GM18951 (cell line): Measurements from ENCODE around the gene PKN3.

Experiments used
- POLR2A ChIP-seq: IDR thresholded peaks from 4 replicates; pipeline ENCODE4 v1.6.1; 2011; ENCODE audit warnings: mild to moderate bottlenecking; ENCODE audit not compliant: insufficient read length, insufficient read depth; ENCODE audit errors: extremely low read depth
- in situ Hi-C: fragments of 300-500 bp; cut with MboI; formaldehyde crosslinking; loops from one replicate; pipeline ENCODE4 v1.12.0; 2022; ENCODE audit warnings: low sequenced_read_pairs, mixed read lengths, inconsistent platforms; ENCODE audit not compliant: unreplicated experiment

Gene PKN3

DNA sequence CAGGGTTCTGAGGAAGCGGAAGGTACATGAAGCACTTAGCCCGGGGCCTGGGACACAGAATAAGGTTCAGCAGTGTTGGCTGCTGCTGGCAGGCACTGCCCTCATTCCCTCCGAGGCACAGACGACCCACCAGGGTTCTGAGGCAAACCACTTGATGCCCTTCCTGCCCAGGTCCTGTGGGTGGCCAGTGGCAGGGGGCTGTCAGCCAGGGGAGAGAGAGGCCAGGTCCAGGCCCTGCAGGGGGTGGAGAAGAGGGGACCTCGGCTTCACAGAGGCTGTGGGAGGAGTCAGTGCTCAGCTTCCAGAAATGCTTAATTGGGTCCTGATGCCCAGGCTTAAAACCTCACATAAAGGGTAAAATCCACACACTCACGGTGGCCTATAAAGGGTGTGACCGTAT lies 26.0 kb downstream of the PKN3 start:
- in situ Hi-C loops, result no loop called here
- TF ChIP-seq POLR2A, result no peak

DNA sequence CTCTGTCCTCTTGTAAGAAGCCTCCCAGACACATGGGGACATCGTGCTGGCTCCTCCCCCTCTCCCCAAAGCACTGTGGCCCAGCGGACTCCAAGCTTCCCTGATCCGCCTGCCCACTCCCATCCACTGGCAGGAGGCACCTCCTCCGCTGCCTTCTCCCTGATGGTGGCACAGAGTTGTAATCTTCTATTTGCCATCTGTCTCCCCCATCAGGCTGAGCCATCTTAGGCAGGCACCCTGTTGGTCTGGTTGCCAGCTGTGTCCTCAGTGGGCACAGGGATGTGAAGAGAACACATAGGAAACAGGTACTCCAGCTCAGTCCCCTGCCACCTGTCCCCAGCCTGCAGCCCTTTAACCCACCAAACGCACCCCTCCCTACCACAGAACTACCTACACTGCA lies 27.0 kb downstream of the PKN3 start:
- TF ChIP-seq POLR2A, result no peak
- in situ Hi-C loops, result no loop called here

DNA sequence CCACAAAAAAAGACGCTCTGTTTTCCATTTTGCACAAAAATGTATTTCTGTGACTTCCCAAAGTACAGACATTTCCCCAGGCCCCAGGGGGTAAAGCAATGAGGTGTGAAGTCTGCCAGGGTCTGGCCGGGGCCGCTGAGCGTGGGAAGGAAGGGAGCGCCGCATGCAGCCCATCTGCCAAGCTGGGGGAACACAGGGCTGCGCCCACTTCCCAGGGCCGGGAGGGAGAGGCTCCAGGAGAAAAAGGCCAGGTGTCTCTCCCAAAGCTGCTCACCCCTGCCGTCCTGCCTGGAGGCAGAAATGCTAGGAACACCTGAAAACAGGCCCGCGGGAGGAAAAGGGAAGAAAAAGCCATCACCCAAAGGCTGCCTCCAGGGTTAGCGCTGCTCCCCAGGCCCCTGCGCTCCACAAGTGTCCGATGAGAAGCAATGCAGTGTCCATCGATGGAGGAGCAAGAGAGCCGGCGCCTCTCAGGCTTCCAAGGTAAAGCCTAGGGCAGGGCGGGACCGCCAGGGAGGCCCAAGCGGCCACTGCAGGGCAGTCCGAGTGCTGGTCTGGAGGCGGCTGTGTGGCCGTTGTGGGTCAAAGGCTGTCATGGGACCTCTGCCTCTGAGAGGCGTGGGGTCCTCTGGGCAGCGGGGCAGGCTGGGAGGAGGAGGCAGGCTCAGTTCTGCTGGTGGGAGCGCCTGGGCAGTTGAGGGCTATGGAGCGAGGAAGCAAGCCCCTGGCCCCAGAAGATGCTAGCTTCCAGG lies 27.6 kb downstream of the PKN3 start:
- TF ChIP-seq POLR2A, result no peak
- in situ Hi-C loops, result no loop called here

DNA sequence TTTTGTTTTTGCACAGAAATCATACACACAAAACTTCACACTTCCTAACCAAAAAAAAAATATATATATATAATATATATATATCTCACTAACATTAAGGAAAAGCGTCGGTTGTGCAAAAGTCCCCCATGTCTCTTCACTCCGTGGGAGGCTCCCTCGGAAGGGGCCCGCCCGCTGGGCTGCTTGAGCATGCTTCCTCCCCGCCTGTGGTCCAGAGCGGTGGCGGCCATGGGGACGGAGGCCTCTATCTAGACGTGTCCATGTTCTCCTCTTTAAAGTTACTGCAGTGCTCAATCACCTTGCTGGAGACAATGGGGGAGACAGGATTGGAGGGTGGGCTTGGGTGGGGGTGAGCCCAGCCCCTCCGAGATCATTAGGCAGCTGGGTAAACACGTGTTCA lies 28.8 kb downstream of the PKN3 start:
- TF ChIP-seq POLR2A, result no peak

DNA sequence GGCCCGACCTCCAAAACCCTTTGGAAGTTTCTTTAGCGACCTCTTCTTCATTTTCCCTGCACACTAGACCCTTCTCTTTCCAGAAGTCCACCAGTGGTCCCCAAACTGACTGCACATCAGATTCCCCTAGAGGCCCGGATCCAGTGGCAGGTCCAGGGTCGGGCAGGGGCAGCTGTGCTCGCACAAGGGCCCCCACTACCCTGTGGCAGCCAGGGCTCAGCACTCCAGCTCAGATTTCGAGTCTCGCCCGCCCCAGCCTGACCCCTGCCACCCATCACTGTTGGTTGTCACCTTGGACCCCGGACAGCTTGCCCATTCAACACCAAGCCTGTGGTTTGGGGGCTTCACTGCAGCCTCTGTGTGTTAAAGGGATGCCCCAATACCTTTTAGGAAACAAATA lies 29.4 kb downstream of the PKN3 start:
- in situ Hi-C loops, result no loop called here
- TF ChIP-seq POLR2A, result no peak

More for the DNA sequence above, 28.8 kb downstream of the PKN3 start:
- in situ Hi-C loops, result no loop called here

DNA sequence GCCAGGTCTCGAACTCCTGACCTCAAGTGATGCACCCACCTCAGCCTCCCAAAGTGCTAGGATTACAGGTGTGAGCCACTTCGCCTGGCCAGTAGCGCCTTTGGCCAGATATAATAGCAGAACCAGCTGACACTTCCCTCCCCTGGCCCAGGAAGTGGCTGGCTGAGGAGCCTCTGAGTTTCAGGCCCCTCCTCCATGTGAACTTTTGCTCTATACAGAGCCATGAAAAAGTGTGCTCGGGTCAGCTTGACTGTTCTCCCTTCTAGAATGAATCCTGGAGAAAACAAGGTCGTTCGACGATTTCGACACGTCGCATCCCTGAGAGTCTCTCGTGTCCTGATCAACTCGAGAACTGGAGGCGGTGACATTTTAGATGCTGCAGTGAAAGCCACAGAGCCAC lies 30.3 kb downstream of the PKN3 start:
- TF ChIP-seq POLR2A, result no peak
- in situ Hi-C loops, result no loop called here

DNA sequence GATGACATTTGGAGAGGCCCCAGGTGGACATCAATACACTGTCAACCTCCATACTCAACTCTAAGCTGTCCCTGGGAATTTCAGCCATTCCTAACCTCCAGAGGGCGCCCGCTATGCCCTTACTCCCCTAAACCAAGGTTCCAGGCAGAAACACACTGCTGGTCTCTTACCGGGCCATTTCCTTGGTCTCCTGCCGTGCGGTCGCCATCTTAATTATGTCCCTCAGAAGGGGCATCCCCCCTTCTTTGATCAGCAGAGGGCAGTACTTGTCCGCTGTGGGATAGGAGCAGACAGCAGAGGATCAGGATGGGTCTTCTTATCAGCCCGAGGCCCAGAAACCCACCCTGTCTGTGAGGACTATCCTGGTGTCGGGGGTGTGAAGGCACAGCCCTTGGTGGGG lies 31.0 kb downstream of the PKN3 start:
- TF ChIP-seq POLR2A, result no peak
- in situ Hi-C loops, result no loop called here

DNA sequence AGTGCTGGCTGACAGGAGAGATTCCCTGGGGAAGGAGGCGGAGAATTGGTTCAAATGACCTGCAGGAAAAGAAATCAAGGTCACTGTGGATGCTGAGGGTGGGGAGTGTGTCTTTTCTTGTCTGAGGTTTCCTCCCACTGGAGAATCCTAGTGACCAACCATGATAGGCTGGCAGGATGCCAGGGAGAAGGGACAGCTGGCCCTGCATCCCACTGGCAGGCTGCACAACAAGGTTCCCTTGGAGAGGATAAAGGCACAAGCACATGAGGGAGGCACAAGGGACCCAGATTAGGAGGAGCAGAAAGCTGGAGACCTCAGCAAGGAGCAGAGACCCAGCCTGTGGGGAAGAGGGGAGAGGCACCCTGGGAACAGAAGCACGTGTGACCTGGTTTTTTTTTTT lies 33.1 kb downstream of the PKN3 start:
- in situ Hi-C loops, result no loop called here

DNA sequence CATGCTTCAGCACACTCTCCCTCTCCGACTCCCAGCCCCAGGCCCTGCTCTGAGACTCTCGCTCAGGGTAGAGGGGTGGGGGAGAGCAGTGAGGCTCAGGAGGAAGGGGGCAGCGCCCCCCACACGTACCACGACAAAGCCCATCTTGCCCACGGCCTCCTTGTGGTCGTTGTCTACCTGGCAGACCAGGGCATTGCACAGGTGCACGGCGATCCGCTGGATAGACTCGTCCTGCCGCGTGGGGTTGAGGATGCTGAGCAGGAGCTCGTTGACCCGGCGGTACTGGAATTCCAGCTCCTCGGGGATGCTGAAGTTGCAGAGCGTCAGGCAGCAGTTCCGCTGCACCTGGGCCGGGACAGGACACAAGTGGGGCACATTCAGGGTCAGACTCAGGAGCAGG lies 40.1 kb downstream of the PKN3 start:
- in situ Hi-C loops, result no loop called here
- TF ChIP-seq POLR2A, result no peak

More for the DNA sequence above, 33.1 kb downstream of the PKN3 start:
- TF ChIP-seq POLR2A, result no peak

DNA sequence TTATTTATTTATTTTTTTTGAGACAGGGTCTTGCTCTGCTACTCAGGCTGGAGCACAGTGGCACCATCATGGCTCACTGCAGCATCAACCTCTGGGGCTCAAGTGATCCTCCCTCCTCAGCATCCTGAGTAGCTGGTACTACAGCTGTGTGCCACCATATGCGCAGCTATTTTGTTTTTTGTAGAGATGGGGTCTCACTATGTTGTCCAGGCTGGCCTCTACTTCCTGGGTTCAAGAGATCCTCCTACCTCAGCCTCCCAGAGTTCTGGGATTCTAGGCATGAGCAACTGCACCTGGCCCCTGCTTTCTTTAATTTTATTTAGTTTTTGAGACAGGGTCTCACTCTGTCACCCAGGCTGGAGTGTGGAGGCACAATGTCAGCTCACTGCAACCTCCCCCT lies 41.1 kb downstream of the PKN3 start:
- no peak for TF ChIP-seq POLR2A
- in situ Hi-C loops, result no loop called here

DNA sequence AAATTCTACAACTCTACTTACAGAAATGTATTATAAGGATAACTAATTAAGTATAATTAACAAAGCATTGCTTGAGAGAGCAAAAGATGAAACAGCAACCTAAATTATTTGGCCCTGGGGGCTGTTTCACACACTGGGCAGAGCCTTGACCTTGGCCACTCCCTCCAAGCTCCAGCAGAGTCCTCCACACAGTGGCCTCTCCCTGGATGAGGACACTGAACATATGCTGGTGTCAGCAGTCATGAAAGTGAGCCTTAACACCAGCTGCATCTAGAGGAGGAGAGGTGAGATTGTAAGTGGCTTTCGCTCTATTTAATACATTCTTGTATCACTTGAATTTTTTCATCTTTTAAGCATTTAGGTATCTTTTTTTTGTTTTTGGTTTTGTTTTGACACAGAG lies 44.9 kb downstream of the PKN3 start:
- no peak for TF ChIP-seq POLR2A
- in situ Hi-C loops, result no loop called here

DNA sequence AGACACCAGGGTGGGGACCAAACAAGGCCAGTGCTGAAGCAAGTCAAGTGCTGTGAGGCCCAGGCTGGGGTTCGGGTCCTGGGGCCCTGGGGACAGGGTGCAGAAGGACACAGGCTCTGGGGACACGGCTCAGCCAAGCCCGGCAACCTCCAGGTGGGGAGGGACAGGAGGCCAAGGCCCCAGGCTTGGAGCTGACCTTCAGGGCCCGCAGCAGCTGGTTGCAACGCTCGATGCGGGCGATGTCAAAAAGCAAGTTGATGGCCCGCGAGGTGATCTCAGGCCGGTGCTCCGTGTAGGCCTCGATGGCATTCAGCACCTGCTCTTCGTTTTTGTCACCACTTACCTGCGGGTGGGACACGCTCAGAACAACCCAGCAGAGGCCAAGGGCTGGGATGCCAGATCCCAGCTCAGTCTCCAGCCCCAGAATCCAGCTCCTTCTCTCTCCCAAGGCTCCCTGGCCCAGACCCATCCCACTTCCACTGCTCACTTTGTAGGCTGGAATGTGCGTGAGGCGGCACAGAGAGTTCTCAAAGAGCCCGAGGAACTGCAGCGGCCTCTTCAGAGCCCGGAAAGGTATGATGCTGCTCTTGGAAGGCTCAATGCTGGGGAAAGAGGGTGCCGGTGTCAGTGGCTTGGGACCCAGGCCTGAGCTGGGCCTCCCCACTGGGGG lies 48.8 kb downstream of the PKN3 start:
- no peak for TF ChIP-seq POLR2A
- in situ Hi-C loops, result no loop called here

DNA sequence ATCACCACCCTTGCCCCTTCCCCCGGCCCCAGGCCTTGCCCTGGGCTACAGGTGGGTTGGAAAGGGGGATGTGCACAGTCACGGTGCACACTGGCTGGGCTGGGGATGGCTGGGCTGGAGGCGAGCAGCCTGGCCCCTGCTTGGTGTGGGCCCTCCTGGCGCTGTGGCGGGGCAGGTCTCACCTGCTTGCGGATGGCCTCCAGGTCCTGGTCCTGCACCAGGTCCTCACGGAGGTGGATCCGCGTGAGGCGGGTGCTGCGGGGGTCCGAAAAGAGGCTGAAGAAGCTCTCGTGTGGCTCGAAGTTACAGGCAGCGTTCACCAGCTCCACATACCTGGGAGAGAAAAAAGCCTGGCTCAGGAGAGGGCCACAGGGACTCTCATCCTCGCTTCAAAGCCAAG lies 51.3 kb downstream of the PKN3 start:
- no peak for TF ChIP-seq POLR2A
- in situ Hi-C loops, result no loop called here

DNA sequence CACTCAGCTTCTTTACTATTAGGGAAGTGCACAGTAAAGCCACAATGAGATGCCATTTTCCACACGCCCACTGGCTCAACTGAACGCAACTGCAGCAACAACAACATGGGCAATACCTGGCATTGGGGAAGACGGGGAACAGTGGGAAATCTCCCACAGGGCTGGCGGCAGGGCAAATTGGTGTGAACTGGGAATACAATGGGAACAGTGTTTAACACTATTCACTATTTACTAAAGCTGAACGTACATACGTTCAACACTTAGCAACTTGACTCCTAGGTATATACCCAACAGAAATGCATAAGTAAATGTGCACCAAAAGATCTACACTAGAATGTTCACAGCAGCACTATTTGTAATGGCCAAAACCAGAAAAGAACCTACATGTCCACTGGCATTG lies 55.3 kb downstream of the PKN3 start:
- in situ Hi-C loops, result no loop called here
- no peak for TF ChIP-seq POLR2A
